GM21381 (cell line): ENCODE results near the gene BCL7C.
"Not testable (repeated sequence)": the region's sequence is repeated elsewhere in the genome, so short reads cannot be mapped to it uniquely, and the experiment has no call there.

Experiments used
- ATAC-seq: cut with Tn5 transposase; IDR thresholded peaks from one replicate; pipeline ENCODE4 v1.9.1; 2021; ENCODE audit warnings: mild to moderate bottlenecking, moderate library complexity; ENCODE audit not compliant: unreplicated experiment

BCL7C gene

DNA sequence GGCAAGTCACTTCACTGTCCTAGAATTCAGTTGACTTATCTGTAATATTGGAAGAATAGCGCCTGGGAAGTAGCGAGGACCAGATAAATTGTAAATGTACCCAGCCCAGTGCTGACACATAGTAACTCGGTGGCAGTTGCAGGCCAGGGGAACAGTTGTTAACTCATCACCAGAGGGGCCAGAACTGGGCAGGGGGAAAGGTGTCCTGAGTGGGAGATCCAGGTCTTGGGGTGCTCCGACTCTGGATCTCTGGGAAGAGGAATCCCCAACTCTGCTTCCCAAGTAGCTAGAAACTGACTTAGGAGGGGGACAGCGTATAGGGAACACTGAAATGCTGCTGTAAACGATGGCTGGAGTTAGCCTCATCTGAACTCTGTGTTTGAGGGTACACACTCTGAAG lies 23.0 kb downstream of the BCL7C start:
- no peak for ATAC-seq

DNA sequence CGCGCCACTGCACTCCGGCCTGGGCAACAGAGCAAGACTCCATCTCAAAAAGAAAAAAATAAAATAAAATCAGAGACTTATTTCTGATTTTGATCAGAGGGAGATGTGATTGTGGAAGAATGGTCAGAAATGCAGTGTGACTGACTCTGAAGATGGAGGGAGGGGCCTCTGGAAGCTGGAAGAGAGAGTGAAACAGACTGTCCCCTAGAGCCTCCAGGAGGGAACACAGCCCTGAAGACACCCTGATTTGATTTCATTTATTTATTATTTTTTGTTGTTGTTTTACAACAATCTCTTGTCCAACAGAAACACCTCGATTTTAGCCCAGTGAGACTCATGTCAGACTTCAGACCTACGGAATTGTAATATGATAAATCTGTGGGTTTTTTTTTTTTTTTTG lies 26.1 kb downstream of the BCL7C start:
- ATAC-seq, result no peak

DNA sequence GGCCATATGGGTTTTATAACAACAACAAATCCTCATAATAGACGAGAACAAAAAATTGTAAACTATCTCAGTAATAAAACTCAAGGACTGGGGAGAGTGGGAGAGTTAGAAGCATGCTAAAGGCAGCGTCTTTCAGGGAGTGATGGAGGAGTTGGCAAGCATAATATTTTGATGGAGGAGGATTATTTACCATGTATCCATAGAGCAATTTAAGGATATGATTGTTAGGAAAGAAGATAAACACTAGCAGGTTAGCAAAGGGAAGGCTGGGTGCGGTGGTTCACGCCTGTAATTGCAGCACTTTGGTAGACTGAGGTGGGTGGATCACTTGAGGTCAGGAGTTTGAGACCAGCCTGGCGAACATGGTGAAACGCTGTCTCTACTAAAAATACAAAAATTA lies 27.8 kb downstream of the BCL7C start:
- ATAC-seq, result no peak

DNA sequence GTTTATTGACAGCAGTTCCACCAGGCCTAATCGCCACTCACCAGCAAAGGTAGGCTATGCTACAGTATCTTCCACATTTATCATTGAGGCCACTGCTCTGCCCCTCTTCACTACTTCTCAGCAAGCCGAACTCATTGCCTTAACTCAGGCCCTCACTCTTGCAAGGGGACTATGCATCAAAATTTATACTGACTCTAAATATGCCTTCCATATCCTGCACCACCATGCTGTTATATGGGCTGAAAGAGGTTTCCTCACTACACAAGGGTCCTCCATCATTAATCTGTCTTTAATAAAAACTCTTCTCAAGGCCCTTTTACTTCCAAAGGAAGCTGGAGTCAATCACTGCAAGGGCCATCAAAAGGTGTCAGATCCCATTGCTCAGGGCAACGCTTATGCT lies 30.7 kb downstream of the BCL7C start:
- ATAC-seq, result not testable (repeated sequence)

- ATAC-seq, result not testable (repeated sequence)
Measured at GRCh38 chr16:30860729-30861128, 33.1 kb downstream of the BCL7C start.

DNA sequence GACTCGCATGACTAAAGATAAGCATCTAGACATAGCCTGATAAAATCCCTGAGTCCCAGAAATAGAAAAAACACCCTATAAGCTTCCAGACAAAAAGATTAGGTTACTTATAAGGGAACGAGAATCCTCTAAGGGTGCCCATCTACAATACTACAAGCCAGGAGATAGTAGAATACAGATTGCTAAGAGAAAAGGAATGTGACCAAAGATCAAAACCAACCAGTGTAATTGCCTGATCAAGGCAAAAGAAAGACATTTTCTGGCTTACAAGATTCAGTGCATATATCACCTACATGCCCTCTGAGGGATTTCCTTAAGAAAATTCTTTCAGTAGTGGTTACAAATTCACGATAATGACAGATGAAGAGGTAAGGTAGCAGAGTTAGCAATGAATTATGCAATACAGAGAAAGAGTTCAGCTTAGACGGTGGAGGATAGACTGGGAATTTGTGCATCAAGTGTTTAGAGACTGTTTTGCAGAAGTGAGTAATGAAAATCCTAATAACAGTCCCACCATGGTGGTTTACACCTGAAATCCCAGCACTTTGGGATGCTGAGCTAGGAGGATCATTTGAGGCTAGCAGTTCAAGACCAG lies 35.0 kb downstream of the BCL7C start:
- ATAC-seq, result no peak

DNA sequence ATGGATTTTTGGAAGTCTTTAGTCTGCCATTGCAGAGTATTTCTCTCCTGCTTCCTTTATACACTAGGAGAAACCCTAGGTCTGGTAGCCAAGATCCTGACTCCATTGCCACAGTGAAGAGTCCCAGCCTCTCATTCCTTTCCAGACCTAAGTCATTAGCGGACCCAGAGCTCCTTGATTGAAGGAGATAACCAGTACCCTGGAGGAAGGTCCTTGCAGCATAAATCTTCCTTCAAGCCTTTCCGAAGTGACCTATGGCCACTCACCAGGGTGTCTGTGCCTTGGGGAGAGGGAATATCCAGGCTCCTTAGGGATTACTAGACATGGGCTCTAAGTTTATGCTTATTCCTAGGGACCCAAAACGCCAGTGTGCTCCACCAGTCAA lies 35.8 kb downstream of the BCL7C start:
- no peak for ATAC-seq

DNA sequence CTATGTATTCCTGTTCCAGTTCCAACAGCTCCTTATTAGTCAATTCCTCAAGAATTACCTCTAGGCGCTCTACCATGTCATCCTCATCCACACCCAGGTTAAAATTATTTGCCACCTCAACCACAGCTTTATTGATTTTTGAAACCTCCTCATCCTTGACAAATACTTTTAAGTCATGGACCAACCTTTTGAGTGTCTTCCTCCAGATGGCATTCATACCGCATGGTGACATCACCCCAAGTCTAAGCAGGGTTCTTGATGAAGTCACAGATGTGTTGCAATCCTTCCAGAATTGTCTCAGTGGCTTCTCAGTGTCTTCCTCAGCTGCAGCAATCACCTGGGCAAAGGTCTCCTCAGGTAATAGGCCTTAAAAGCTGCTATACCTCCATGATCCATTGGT lies 40.1 kb downstream of the BCL7C start:
- ATAC-seq, result no peak

DNA sequence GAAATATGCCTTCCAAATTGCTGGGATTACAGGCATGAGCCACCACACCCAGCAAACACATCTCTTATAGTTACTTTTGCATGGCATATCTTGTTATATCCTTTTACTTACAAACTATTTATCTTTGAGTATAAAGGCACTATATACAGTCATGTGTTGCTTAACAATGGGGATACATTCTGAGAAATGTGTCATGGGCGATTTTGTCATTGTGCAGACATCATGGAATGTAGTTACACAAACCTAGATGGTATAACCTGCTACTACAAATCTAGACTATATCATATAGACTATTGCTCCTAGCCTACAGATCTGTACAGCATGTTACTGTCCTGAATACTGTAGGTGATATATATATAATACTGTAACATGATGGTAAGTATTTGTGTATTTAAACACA lies 43.6 kb downstream of the BCL7C start:
- no peak for ATAC-seq

- ATAC-seq, result no peak
Measured at GRCh38 chr16:30846649-30847402, 47.1 kb downstream of the BCL7C start.

GRCh38 chr16:30844671-30845449 lies 49.0 kb downstream of the BCL7C start:
- no peak for ATAC-seq

- no peak for ATAC-seq
Measured at GRCh38 chr16:30844346-30844670, 49.6 kb downstream of the BCL7C start.

DNA sequence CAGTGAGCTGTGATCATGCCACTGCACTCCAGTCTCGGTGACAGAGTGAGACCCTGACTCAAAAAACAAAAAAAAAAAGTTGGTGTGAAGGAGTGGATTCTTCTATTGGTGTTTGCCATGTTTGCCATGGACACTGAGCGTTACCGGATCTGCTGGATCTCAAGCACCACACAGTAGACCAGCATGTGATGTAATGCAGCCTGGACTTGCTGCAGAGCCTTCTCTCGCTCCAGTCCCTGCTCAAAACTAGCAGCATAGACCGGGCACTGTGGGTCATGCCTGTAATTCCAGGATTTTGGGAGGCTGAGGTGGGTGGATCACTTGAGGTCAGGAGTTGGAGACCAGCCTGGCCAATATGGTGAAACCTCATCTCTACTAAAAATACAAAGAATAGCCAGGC lies 50.4 kb downstream of the BCL7C start:
- no peak for ATAC-seq

DNA sequence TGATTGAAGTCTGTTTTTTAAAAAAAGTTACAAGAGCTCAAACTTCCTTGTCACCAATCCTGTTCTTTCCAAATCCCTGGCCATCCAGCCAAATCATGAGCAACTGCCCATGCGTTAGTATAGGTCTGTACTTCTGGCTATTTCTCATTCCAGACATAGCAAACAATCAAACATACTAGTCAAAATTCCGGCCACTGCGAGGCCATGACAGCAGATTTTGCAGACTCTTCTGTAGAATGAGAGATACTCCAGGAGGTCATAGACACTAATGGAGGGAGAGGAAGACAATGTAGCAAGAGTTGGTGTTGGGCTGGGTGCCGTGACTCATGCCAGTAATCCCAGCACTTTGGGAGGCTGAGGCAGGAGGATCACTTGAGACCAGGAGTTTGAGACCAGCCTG lies 50.9 kb downstream of the BCL7C start:
- ATAC-seq, result no peak

DNA sequence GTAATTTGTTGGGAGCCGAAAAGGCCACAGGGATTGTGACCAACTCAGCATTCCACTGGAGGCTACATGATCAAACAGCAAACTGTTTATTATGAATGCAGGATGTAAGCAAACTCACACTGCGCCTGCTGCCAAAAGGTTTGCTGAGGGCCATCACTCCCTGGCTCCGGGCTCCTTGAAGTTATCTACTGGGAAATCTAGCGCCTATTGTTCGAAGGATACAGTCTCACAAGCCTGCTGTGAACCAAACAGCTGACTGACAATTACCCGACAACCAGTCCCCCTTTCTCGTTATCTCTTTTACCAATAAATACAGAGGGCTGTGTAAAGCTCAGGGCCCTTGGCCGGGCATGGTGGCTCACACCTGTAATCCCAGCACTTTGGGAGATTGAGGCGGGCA lies 52.5 kb downstream of the BCL7C start:
- no peak for ATAC-seq

DNA sequence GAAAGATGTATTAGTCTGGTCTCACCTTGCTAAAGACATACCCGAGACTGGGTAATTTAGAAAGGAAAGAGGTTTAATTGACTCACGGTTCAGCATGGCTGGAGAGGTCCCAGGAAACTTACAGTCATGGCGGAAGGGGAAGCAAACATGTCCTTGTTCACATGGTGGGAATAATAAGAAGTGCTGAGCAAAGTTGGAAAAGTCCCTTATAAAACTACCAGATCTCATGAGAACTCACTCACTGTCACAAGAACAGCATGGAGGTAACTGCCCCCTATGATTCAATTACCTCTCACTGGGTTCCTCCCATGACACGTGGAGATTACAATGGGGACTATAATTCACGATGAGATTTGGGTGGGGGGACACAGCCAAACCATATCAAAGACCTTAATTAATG lies 53.3 kb downstream of the BCL7C start:
- ATAC-seq, result no peak

GRCh38 chr16:30839523-30840227 lies 54.2 kb downstream of the BCL7C start:
- no peak for ATAC-seq

DNA sequence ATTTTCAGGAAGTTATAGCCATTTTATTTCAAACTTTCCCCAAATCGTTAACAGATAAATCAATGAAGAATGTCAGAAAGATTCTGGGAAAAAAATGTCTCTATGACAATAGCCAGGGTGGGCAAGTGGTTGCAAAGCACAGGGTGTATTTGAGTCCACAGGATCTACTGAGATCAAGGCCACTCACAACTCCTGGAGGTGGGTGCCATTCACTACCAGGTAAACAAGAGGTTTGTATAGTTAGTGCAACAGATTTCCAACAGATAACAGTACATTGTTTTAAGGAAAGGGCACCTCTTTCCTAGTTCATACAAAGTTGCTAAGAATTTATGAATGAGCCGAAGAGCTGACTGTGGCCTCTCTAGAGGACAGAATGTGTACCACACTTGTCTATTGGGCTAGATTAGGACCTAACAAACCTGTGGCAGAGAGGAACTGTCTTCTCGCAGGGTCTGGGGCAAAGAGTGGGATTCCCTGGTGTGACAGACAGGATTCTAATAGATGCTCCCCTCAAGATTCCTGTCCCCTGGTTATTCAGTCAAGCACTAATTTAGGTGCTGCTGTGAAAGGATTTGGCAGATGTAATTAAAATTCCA lies 54.9 kb downstream of the BCL7C start:
- ATAC-seq, result no peak

GRCh38 chr16:30837904-30838303 lies 56.0 kb downstream of the BCL7C start:
- ATAC-seq, result no peak
